PC-9 (cell line): ENCODE data around the gene ADARB2. TPM values are rescaled to one million over a fixed set of nuclear protein-coding genes. Genes with fewer than 3 reads are reported as not detected.

Experiments used
- BruUV-seq: library from RNA; stranded (reverse); fragments of 400-500 nt; replicated peaks from 2 replicates; lab custom pipeline; 2021; lab: Mats Ljungman, UMichigan
- CTCF ChIA-PET: fragments of 300-600 bp; sonication (Branson Sonifier 250); formaldehyde crosslinking; loops from one replicate; lab custom pipeline; 2022; ENCODE audit warnings: antibody characterized with exemption; lab: Charles Lee
- POLR2A ChIA-PET: fragments of 300-600 bp; sonication (Branson Sonifier 250); formaldehyde crosslinking; loops from one replicate; lab custom pipeline; 2022; ENCODE audit warnings: antibody characterized with exemption; ENCODE audit not compliant: unreplicated experiment; lab: Charles Lee
- DNase-seq, 2 experiments: peaks; one replicate each; pipeline versions ENCODE4 v3.0.0 to v3.0.0-alpha.2; 2015 to 2022; ENCODE audit warnings: mixed read lengths in 1 of 2
- H2AFZ ChIP-seq: fragments of 200-600 bp; sonication (generic); 2 replicates; pipeline ENCODE4 v1.8.1; 2017; ENCODE audit warnings: antibody characterized with exemption
- H3F3A ChIP-seq: fragments of 200-600 bp; sonication (generic); 2 replicates; pipeline ENCODE4 v1.8.1; 2017; ENCODE audit warnings: antibody characterized with exemption, mild to moderate bottlenecking, low read depth; ENCODE audit not compliant: insufficient read depth
- H3K27ac ChIP-seq: fragments of 200-600 bp; sonication (generic); 2 replicates; pipeline ENCODE4 v1.6.1; 2016; ENCODE audit warnings: mixed run types
- H3K27me3 ChIP-seq: fragments of 200-600 bp; sonication (generic); 2 replicates; pipeline ENCODE4 v1.6.1; 2016; ENCODE audit warnings: low read depth, mixed run types; ENCODE audit not compliant: insufficient read depth
- H3K36me3 ChIP-seq: fragments of 200-600 bp; sonication (generic); 2 replicates; pipeline ENCODE4 v1.6.1; 2016; ENCODE audit warnings: low read depth, mixed run types
- H3K4me1 ChIP-seq: fragments of 200-600 bp; sonication (generic); replicated peaks from 2 replicates; pipeline ENCODE4 v1.6.1; 2016; ENCODE audit warnings: mixed run types; ENCODE audit not compliant: insufficient read depth
- H3K4me2 ChIP-seq: fragments of 200-600 bp; sonication (generic); 2 replicates; pipeline ENCODE4 v1.6.1; 2017; ENCODE audit warnings: mixed run types
- H3K4me3 ChIP-seq: fragments of 200-600 bp; sonication (generic); 2 replicates; pipeline ENCODE4 v1.6.1; 2016; ENCODE audit warnings: mixed run types
- H3K79me2 ChIP-seq: fragments of 200-600 bp; sonication (generic); 2 replicates; pipeline ENCODE4 v1.6.1; 2017; ENCODE audit warnings: low read depth, mixed run types
- H3K9me2 ChIP-seq: fragments of 200-600 bp; sonication (generic); 2 replicates; pipeline ENCODE4 v1.8.1; 2017; ENCODE audit warnings: mild to moderate bottlenecking; ENCODE audit not compliant: insufficient read depth
- H3K9me3 ChIP-seq: fragments of 200-600 bp; sonication (generic); 2 replicates; pipeline ENCODE4 v1.8.1; 2016; ENCODE audit warnings: low read depth; ENCODE audit not compliant: insufficient read depth
- H4K20me1 ChIP-seq: fragments of 200-600 bp; sonication (generic); 2 replicates; pipeline ENCODE4 v1.8.1; 2017; ENCODE audit not compliant: insufficient read depth
- EZH2 ChIP-seq: fragments of 200-600 bp; sonication (generic); IDR thresholded peaks from 2 replicates; pipeline ENCODE4 v1.8.0; 2017; ENCODE audit warnings: antibody characterized with exemption, low read depth
- intact Hi-C: fragments of 100-400 bp; cut with micrococcal nuclease; formaldehyde crosslinking; loops from one replicate; pipeline ENCODE4 v1.10.0; 2022; ENCODE audit not compliant: unreplicated experiment
- total RNA-seq: library from RNA; stranded (reverse); gene quantifications from 2 replicates; pipeline ENCODE4 v1.2.3, GENCODE V29; 2021
- TF ChIP-seq, protein P1 (sequence below): fragments of 200-600 bp; sonication (generic); conservative IDR thresholded peaks from 2 replicates; pipeline ENCODE4 v1.6.1; 2017; ENCODE audit warnings: mixed run types, antibody characterized with exemption, mild to moderate bottlenecking, moderate library complexity

ADARB2 gene
- total RNA-seq, 1 experiment from 2014 or later: not detected

DNA sequence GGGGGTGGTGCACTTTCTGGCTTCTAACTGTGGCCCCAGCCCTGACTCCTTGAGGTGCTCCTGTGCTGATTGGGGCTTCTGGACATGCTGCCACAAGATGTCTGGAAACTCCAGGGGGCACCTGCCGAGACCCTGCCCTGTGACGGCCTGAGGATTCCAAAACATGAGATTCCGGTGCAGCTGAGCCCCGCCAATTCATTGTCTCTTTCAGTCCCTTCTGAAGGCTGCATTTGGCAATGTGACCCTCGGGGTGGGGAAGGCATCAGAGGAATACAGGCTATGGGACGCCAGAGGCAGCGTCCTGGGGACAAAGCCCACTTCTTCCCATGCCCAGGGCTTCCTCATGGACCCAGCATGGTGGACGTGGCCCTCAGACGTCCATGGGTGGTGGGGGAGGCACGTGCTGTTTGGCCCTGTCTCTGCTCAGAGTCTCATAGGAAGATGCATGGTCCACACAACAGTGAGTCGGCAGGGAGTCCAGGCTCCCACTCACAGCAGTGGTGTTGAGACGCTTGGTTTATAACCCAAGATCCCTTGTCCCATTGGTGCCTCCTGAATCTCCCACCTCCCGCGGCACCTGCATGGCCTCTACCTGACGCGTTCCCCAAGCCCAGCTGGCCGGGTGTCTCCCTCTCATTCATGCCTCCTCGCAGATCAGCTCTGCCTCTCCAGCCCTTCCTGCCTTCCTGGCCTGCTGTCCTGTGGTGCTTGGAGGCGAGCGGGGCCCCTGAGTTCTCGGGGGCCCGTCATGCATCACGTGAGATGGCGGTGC, 551.2 kb downstream of the ADARB2 start:
- POLR2A ChIA-PET: interaction anchor here (0.6 kb wide), 1 partner anchor 209 kb away, joined by 7 read pairs; no protein-coding TSS in a partner anchor
- no peaks in the 10 kb centered on the region for H3K36me3 ChIP-seq

GRCh38 chr10:1184541-1185430, 552.5 kb downstream of the ADARB2 start:
- H3K27me3 ChIP-seq: peaks cover 92% of the 10 kb centered on the region
- CTCF ChIA-PET: no interaction called here

More for the DNA sequence above, 551.2 kb downstream of the ADARB2 start:
- Histone ChIP-seq H3K4me1 (no peaks in the 10 kb centered on the region), H2AFZ (no peak overlapping the region), H3K4me3 (no peak overlapping the region), H3K9me2 (no peaks in the 10 kb centered on the region), H3K9me3 (no peaks in the 10 kb centered on the region), H3K27ac (no peak overlapping the region), H4K20me1 (no peaks in the 10 kb centered on the region), H3K27me3 (peaks cover 92% of the 10 kb centered on the region), H3K4me2 (no peak overlapping the region), H3K79me2 (no peaks in the 10 kb centered on the region), H3F3A (no peaks in the 10 kb centered on the region)
- BruUV-seq: no TSS peak
- intact Hi-C loops: no loop called here
- no peak for DNase-seq
- CTCF ChIA-PET: no interaction called here
- TF ChIP-seq, protein P1, sequence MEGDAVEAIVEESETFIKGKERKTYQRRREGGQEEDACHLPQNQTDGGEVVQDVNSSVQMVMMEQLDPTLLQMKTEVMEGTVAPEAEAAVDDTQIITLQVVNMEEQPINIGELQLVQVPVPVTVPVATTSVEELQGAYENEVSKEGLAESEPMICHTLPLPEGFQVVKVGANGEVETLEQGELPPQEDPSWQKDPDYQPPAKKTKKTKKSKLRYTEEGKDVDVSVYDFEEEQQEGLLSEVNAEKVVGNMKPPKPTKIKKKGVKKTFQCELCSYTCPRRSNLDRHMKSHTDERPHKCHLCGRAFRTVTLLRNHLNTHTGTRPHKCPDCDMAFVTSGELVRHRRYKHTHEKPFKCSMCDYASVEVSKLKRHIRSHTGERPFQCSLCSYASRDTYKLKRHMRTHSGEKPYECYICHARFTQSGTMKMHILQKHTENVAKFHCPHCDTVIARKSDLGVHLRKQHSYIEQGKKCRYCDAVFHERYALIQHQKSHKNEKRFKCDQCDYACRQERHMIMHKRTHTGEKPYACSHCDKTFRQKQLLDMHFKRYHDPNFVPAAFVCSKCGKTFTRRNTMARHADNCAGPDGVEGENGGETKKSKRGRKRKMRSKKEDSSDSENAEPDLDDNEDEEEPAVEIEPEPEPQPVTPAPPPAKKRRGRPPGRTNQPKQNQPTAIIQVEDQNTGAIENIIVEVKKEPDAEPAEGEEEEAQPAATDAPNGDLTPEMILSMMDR: no peak
- TF ChIP-seq EZH2: no peak

GRCh38 chr10:1183701-1184100, 553.6 kb downstream of the ADARB2 start:
- DNase-seq: no peak
- Histone ChIP-seq H3K36me3 (no peaks in the 10 kb centered on the region), H3K27ac (no peak overlapping the region), H4K20me1 (no peaks in the 10 kb centered on the region), H2AFZ (no peak overlapping the region), H3K4me2 (no peak overlapping the region), H3K27me3 (peaks cover 93% of the 10 kb centered on the region), H3K4me3 (no peak overlapping the region), H3K4me1 (no peaks in the 10 kb centered on the region), H3K79me2 (no peaks in the 10 kb centered on the region), H3K9me3 (no peaks in the 10 kb centered on the region), H3F3A (no peaks in the 10 kb centered on the region), H3K9me2 (no peaks in the 10 kb centered on the region)
- CTCF ChIA-PET: no interaction called here
- TF ChIP-seq, protein P1: no peak
- TF ChIP-seq EZH2: no peak
- BruUV-seq: no TSS peak
- intact Hi-C loops: no loop called here
- POLR2A ChIA-PET: no interaction called here

More at GRCh38 chr10:1184541-1185430, 552.5 kb downstream of the ADARB2 start:
- H3K27ac ChIP-seq: no peak overlapping the region
- H3K4me1 ChIP-seq: no peaks in the 10 kb centered on the region
- H3K4me3 ChIP-seq: no peak overlapping the region
- H3F3A ChIP-seq: no peaks in the 10 kb centered on the region
- no peak for DNase-seq
- intact Hi-C loops: no loop called here
- no TSS peak for BruUV-seq
- no peaks in the 10 kb centered on the region for H4K20me1 ChIP-seq
- H3K4me2 ChIP-seq: no peak overlapping the region
- TF ChIP-seq EZH2: no peak
- TF ChIP-seq, protein P1: no peak
- H3K36me3 ChIP-seq: no peaks in the 10 kb centered on the region
- H3K79me2 ChIP-seq: no peaks in the 10 kb centered on the region
- H3K9me3 ChIP-seq: no peaks in the 10 kb centered on the region
- no peak overlapping the region for H2AFZ ChIP-seq
- H3K9me2 ChIP-seq: no peaks in the 10 kb centered on the region
- POLR2A ChIA-PET: no interaction called here
